Subcutaneous adipose tissue (tissue), 4 donors: ENCODE data around the gene TNFRSF8. TPM values are rescaled to one million over a fixed set of nuclear protein-coding genes. Genes with fewer than 3 reads are reported as not detected.

Source experiments
- total RNA-seq, 4 donors: library from RNA; depleted of rRNA; stranded (reverse); fragments of >200 nt; gene quantifications; one replicate each; pipeline ENCODE4 v1.1.0, GENCODE V29; 2016
- TF ChIP-seq, protein P1 (sequence below): fragments of 450-650 bp; IDR thresholded peaks from one replicate; pipeline ENCODE4 v1.5.1; 2016; ENCODE audit warnings: low read depth, mild to moderate bottlenecking, control low read depth, antibody characterized with exemption, moderate library complexity

TNFRSF8 gene
- total RNA-seq, 4 donors from 2014 or later, result 1.5 to 7.2 (median 2.9) TPM

DNA sequence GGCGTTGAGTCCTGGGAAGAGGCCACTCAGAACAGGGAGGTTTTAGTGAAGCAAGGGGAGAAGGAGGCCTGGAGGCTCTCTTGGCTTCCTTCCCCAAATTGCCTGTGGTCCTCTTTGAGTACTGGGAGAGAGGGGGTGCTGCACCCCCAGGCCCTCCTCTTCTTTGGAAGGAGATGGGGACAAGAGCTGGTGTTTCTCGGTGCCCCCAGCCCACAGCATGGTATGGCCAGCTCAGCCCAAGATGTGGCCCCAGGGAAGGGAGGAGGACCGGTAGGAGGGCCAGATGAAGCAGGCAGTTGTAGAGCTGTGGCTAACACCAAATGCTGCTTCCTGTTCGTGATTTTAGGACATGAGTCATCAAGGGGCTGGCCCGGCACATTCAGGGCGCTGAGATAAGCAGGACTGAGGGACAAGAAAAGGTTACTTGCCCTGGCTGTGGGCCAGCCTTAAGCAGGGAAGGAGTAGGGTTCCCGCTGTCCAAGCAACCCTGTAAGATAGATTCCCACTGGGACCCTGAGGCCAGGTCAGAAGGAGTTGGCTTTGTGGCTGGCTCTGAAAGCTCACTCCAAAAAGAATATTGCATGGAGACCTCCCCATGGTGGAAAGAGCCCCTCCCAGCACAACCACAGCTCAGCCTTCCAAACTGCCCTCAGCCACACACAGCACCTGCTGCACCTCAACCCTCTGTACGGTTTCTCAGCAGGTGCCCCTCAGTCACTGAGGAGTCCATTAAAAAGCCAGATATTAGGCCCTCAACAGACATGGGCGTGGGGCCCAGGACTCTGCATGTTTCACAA is 98.8 kb downstream of the TNFRSF8 start:
- TF ChIP-seq, protein P1, sequence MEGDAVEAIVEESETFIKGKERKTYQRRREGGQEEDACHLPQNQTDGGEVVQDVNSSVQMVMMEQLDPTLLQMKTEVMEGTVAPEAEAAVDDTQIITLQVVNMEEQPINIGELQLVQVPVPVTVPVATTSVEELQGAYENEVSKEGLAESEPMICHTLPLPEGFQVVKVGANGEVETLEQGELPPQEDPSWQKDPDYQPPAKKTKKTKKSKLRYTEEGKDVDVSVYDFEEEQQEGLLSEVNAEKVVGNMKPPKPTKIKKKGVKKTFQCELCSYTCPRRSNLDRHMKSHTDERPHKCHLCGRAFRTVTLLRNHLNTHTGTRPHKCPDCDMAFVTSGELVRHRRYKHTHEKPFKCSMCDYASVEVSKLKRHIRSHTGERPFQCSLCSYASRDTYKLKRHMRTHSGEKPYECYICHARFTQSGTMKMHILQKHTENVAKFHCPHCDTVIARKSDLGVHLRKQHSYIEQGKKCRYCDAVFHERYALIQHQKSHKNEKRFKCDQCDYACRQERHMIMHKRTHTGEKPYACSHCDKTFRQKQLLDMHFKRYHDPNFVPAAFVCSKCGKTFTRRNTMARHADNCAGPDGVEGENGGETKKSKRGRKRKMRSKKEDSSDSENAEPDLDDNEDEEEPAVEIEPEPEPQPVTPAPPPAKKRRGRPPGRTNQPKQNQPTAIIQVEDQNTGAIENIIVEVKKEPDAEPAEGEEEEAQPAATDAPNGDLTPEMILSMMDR, result no peak

DNA sequence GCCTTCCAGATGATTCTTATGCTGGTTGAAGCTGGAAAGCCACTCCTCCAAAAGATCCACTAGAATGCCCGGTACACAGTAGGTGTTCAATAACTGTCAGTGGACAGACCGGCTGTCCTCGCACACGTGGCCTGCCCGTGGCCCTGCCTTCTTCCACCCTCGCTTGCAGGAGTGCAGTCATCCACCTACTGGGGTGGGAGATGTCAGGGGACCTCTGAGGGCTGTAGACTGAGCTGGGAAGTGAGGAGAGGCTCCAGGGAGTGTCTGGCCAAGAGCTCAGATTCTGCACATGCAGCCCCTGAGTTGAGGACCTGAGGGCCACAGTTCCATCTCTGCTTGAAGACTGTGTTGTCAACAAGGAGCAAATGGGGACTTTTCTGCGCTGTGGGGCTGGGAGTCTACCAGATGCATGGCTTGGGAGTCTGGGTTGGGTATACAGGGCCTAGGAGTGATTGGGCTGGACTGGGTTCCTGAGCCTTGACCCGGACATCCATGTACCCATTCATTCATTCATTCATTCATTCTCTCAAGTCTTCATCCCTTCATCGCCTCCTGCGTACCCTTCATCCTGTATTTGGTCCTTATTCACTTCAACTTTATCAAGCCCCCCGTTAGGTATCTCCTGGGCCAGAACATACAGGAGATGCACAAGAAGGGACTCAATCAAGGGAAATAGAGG is 99.5 kb downstream of the TNFRSF8 start:
- TF ChIP-seq, protein P1, result no peak

DNA sequence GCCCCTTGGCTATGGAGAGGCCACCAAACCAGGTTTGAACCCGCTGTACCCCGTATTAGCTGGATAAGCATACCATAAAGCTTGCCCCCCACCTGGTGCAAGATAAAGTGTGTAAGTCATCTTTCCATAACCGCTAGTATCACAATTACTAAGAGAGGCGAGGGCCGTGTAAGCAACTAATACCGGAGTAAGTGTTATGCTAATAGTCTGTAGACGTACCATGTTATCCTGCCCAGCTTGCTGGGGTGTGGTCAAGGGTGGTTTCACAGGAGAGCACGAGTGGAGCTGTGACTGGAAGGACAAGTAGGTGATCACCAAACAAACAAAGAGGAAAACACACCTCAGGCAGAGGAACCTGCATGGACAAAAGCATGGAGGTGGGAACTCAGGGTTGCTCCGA is 100.1 kb downstream of the TNFRSF8 start:
- TF ChIP-seq, protein P1, result no peak

DNA sequence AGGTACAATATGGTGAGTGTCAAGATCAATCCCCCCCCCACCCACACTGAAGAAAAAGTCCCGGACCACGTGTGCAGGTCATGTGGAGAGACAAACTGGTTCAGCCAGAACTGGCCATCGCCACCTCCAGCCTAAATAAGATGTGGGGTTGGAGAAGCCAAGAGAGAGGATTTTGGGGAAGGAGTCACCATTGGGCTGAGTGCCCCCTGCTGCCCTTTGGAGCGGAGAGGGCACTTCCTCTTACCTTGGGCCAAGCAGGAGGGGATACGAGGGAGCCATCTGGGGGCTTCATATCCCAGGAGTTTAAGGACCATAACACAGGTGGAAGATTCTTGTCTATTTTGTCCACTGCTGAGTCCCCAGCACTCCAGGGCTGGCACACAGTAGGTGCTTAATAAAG is 101.1 kb downstream of the TNFRSF8 start:
- TF ChIP-seq, protein P1, result no peak

DNA sequence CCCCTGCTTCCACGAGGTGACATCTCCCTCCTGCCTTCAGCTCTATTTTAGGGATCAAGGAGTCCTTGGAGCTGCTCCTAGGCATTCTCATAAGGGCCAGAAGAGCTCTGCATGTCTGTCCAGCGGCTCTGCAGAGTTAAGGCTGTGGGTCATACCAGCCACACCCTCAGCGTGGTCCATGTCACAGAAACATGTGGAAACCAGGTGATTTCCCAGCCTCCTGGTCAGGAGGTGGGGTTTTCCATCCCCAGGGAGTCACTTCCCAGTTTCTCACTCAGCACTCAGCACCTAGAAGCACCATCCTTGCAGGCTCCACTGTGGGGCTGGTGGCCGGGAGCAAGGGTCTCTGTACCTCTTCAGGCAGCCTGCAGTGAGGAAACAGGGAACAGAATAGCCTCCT is 102.2 kb downstream of the TNFRSF8 start:
- TF ChIP-seq, protein P1, result no peak

GRCh38 chr1:12166834-12167492 is 103.9 kb downstream of the TNFRSF8 start, which contains the start of gene TNFRSF1B:
TSS of gene TNFRSF1B (plus strand) at chr1:12166991. CDS start at chr1:12167092, 101 bp downstream.
- TF ChIP-seq, protein P1, result no peak
